OCI-LY7 (cell line): ENCODE data around the gene BMAL1. TPM values are rescaled to one million over a fixed set of nuclear protein-coding genes. Genes with fewer than 3 reads are reported as not detected.

Experiments used
- BruUV-seq: library from RNA; stranded (reverse); fragments of 400-500 nt; replicated peaks from 2 replicates; lab custom pipeline; 2021; lab: Mats Ljungman, UMichigan
- CTCF ChIA-PET: fragments of 300-600 bp; sonication (Branson Sonifier 250); formaldehyde crosslinking; loops from one replicate; lab custom pipeline; 2022; ENCODE audit warnings: antibody characterized with exemption; ENCODE audit not compliant: unreplicated experiment; lab: Charles Lee
- POLR2A ChIA-PET: fragments of 300-600 bp; sonication (Branson Sonifier 250); formaldehyde crosslinking; loops from one replicate; lab custom pipeline; 2022; ENCODE audit warnings: antibody characterized with exemption; lab: Charles Lee
- DNase-seq: peaks from one replicate; pipeline ENCODE4 v3.0.0-alpha.2; 2015; ENCODE audit warnings: low spot score
- H2AFZ ChIP-seq: fragments of 200-600 bp; sonication (generic), shearing (Covaris generic); 2 replicates; pipeline ENCODE4 v1.6.1; 2014; ENCODE audit warnings: mild to moderate bottlenecking, antibody characterized with exemption, low read length, moderate library complexity
- H3K27ac ChIP-seq: fragments of 200-600 bp; sonication (generic); 2 replicates; pipeline ENCODE4 v1.5.1; 2014; ENCODE audit warnings: mixed run types, low read depth, mild to moderate bottlenecking, moderate library complexity, low read length, inconsistent platforms; ENCODE audit not compliant: poor library complexity, severe bottlenecking
- H3K36me3 ChIP-seq: fragments of 200-600 bp; sonication (generic); 2 replicates; pipeline ENCODE4 v1.6.1; 2014; ENCODE audit warnings: mild to moderate bottlenecking, antibody characterized with exemption, low read length, moderate library complexity, mixed read lengths; ENCODE audit not compliant: insufficient read depth
- H3K4me1 ChIP-seq: fragments of 200-600 bp; sonication (generic); 2 replicates; pipeline ENCODE4 v1.5.1; 2014; ENCODE audit warnings: mild to moderate bottlenecking, low read length; ENCODE audit not compliant: insufficient read depth, poor library complexity, severe bottlenecking
- H3K4me2 ChIP-seq: fragments of 200-600 bp; sonication (generic); 2 replicates; pipeline ENCODE4 v1.6.1; 2014; ENCODE audit warnings: mild to moderate bottlenecking, low read length
- H3K4me3 ChIP-seq: fragments of 200-600 bp; sonication (generic); 2 replicates; pipeline ENCODE4 v1.5.1; 2014; ENCODE audit warnings: mild to moderate bottlenecking, low read depth, low read length; ENCODE audit not compliant: poor library complexity, severe bottlenecking
- H3K79me2 ChIP-seq: fragments of 200-600 bp; sonication (generic); 2 replicates; pipeline ENCODE4 v1.6.1; 2016; ENCODE audit warnings: low read depth, mild to moderate bottlenecking, low read length, moderate library complexity, mixed read lengths; ENCODE audit not compliant: insufficient read depth
- H3K9me2 ChIP-seq: fragments of 200-600 bp; sonication (generic); 2 replicates; pipeline ENCODE4 v1.6.1; 2016; ENCODE audit warnings: mild to moderate bottlenecking, low read length, mixed read lengths; ENCODE audit not compliant: insufficient read depth
- H3K9me3 ChIP-seq: fragments of 200-600 bp; sonication (generic); 2 replicates; pipeline ENCODE4 v1.6.1; 2014; ENCODE audit warnings: mild to moderate bottlenecking, mixed run types, low read length, mixed read lengths
- H4K20me1 ChIP-seq: fragments of 200-600 bp; sonication (generic); 2 replicates; pipeline ENCODE4 v1.6.1; 2014; ENCODE audit warnings: mild to moderate bottlenecking, antibody characterized with exemption, low read length, moderate library complexity, mixed read lengths; ENCODE audit not compliant: insufficient read depth
- CTCF ChIP-seq: fragments of 200-600 bp; sonication (generic); conservative IDR thresholded peaks from 2 replicates; pipeline ENCODE4 v1.5.1; 2014; ENCODE audit warnings: mild to moderate bottlenecking, antibody characterized with exemption, low read length, moderate library complexity, mixed read lengths
- EZH2phosphoT487 ChIP-seq: fragments of 200-600 bp; sonication (generic); IDR thresholded peaks from 2 replicates; pipeline ENCODE4 v1.6.1; 2018; ENCODE audit warnings: low read depth, borderline replicate concordance, mild to moderate bottlenecking, mixed run types, antibody characterized with exemption, low read length, moderate library complexity, mixed read lengths
- intact Hi-C: fragments of 100-400 bp; cut with micrococcal nuclease; formaldehyde crosslinking; loops from one replicate; pipeline ENCODE4 v1.10.0; 2022; ENCODE audit not compliant: unreplicated experiment
- total RNA-seq, 2 experiments: library from RNA; depleted of rRNA in 1 of 2; stranded (reverse); fragments of >200 nt in 1 of 2; shearing (Covaris generic) in 1 of 2; gene quantifications; 2 replicates each; pipeline ENCODE4 v1.2.3, GENCODE V29; 2014 to 2022

The BMAL1 gene
- total RNA-seq, 2 experiments from 2014 or later = not detected

GRCh38 chr11:13321431-13321830, 43.8 kb downstream of the BMAL1 start:
- POLR2A ChIA-PET = no interaction called here
- CTCF ChIA-PET = interaction anchor here (1.0 kb wide), 1 partner anchor 14 kb away, joined by 3 read pairs; no protein-coding TSS in a partner anchor

GRCh38 chr11:13324141-13324540, 46.6 kb downstream of the BMAL1 start:
- intact Hi-C loops = no loop called here

More at GRCh38 chr11:13321431-13321830, 43.8 kb downstream of the BMAL1 start:
- no peak overlapping the region for H3K27ac ChIP-seq
- H3K9me2 ChIP-seq = no peaks in the 10 kb centered on the region
- intact Hi-C loops = no loop called here
- DNase-seq = no peak
- BruUV-seq = no TSS peak
- no peak overlapping the region for H2AFZ ChIP-seq
- H3K9me3 ChIP-seq = no peaks in the 10 kb centered on the region
- H3K4me1 ChIP-seq = no peaks in the 10 kb centered on the region
- H3K4me3 ChIP-seq = no peak overlapping the region
- H3K4me2 ChIP-seq = no peak overlapping the region
- no peak for TF ChIP-seq EZH2phosphoT487
- TF ChIP-seq CTCF = no peak
- H3K79me2 ChIP-seq = no peaks in the 10 kb centered on the region
- H4K20me1 ChIP-seq = no peaks in the 10 kb centered on the region
- H3K36me3 ChIP-seq = no peaks in the 10 kb centered on the region

More at GRCh38 chr11:13324141-13324540, 46.6 kb downstream of the BMAL1 start:
- no peaks in the 10 kb centered on the region for H3K4me1 ChIP-seq
- H3K36me3 ChIP-seq = no peaks in the 10 kb centered on the region
- H4K20me1 ChIP-seq = no peaks in the 10 kb centered on the region
- BruUV-seq = no TSS peak
- H3K9me2 ChIP-seq = no peaks in the 10 kb centered on the region
- H3K27ac ChIP-seq = no peak overlapping the region
- CTCF ChIA-PET = no interaction called here
- H3K79me2 ChIP-seq = no peaks in the 10 kb centered on the region
- H3K4me2 ChIP-seq = no peak overlapping the region
- H3K4me3 ChIP-seq = no peak overlapping the region
- H3K9me3 ChIP-seq = no peaks in the 10 kb centered on the region
- no peak for DNase-seq
- no peak overlapping the region for H2AFZ ChIP-seq
- TF ChIP-seq EZH2phosphoT487 (no peak), CTCF (no peak)
- POLR2A ChIA-PET = no interaction called here
